NK-92 (cell line): Measurements from ENCODE around the gene SIVA1.

ENCODE experiments used
- DNase-seq: peaks from one replicate; lab custom pipeline; 2025; ENCODE audit not compliant: unreplicated experiment; lab: John Stamatoyannopoulos, UW

Gene SIVA1

GRCh38 chr14:104806625-104807465 lies 53.9 kb downstream of the SIVA1 start:
- DNase-seq, result no peak

GRCh38 chr14:104808456-104808855 lies 55.5 kb downstream of the SIVA1 start:
- DNase-seq, result no peak
